Smooth muscle cell (in vitro differentiated cells): Measurements from ENCODE around the gene C11orf21. TPM values are rescaled to one million over a fixed set of nuclear protein-coding genes. Genes with fewer than 3 reads are reported as not detected.

Source experiments
- DNase-seq: peaks from one replicate; lab custom pipeline; 2025; ENCODE audit not compliant: unreplicated experiment; lab: John Stamatoyannopoulos, UW
- H2AFZ ChIP-seq: fragments of 200-600 bp; sonication (generic); 2 replicates; pipeline ENCODE4 v1.6.0; 2016; ENCODE audit warnings: antibody characterized with exemption, low read depth, mild to moderate bottlenecking
- H3F3A ChIP-seq: fragments of 200-600 bp; sonication (generic); 2 replicates; pipeline ENCODE4 v1.6.0; 2017; ENCODE audit warnings: antibody characterized with exemption, low read depth
- H3K27ac ChIP-seq: fragments of 200-600 bp; sonication (generic); 2 replicates; pipeline ENCODE4 v1.5.1; 2016; ENCODE audit warnings: low read depth, mild to moderate bottlenecking
- H3K27me3 ChIP-seq: fragments of 200-600 bp; sonication (generic); 2 replicates; pipeline ENCODE4 v1.6.1; 2016; ENCODE audit warnings: low read depth, mild to moderate bottlenecking
- H3K36me3 ChIP-seq: fragments of 200-600 bp; sonication (generic); 2 replicates; pipeline ENCODE4 v1.5.1; 2016; ENCODE audit warnings: low read depth
- H3K4me1 ChIP-seq: fragments of 200-600 bp; sonication (generic); 2 replicates; pipeline ENCODE4 v1.5.1; 2016; ENCODE audit warnings: low read depth
- H3K4me2 ChIP-seq: fragments of 200-600 bp; sonication (generic); 2 replicates; pipeline ENCODE4 v1.6.0; 2016; ENCODE audit warnings: mild to moderate bottlenecking
- H3K4me3 ChIP-seq: fragments of 200-600 bp; sonication (generic); 2 replicates; pipeline ENCODE4 v1.5.1; 2016; ENCODE audit warnings: mild to moderate bottlenecking
- H3K79me2 ChIP-seq: fragments of 200-600 bp; sonication (generic); 2 replicates; pipeline ENCODE4 v1.6.0; 2016; ENCODE audit warnings: low read depth, mild to moderate bottlenecking
- H3K9ac ChIP-seq: fragments of 200-600 bp; sonication (generic); 2 replicates; pipeline ENCODE4 v1.6.0; 2016; ENCODE audit warnings: low read depth
- H3K9me3 ChIP-seq: fragments of 200-600 bp; sonication (generic); replicated peaks from 2 replicates; pipeline ENCODE4 v1.5.1; 2016; ENCODE audit warnings: low read depth
- H4K20me1 ChIP-seq: fragments of 200-600 bp; sonication (generic); 2 replicates; pipeline ENCODE4 v1.6.0; 2016; ENCODE audit warnings: low read depth
- WGBS: methylation state at CpG from one replicate; pipeline ENCODE4 v1.1.7; 2016; ENCODE audit warnings: low lambda C conversion rate; 5-methylcytosine and 5-hydroxymethylcytosine counted together
- polyA plus RNA-seq: library from polyadenylated mRNA; unstranded; fragments of >200 nt; fragmentation: Nextera tagmentation; extraction: Ambion mirVana; gene quantifications from 2 replicates; pipeline ENCODE4 v1.2.1, GENCODE V29; 2016
- total RNA-seq: library from RNA; depleted of rRNA; stranded (reverse); fragments of >200 nt; gene quantifications from 2 replicates; pipeline ENCODE4 v1.2.3, GENCODE V29; 2014
- TF ChIP-seq, protein P1 (sequence below): fragments of 200-600 bp; sonication (generic); IDR thresholded peaks from 2 replicates; pipeline ENCODE4 v1.5.1; 2017; ENCODE audit warnings: borderline replicate concordance, mild to moderate bottlenecking, antibody characterized with exemption; ENCODE audit not compliant: insufficient read depth, poor library complexity, severe bottlenecking

Gene C11orf21
- total and polyA plus RNA-seq, 2 experiments from 2014 or later, result not detected

DNA sequence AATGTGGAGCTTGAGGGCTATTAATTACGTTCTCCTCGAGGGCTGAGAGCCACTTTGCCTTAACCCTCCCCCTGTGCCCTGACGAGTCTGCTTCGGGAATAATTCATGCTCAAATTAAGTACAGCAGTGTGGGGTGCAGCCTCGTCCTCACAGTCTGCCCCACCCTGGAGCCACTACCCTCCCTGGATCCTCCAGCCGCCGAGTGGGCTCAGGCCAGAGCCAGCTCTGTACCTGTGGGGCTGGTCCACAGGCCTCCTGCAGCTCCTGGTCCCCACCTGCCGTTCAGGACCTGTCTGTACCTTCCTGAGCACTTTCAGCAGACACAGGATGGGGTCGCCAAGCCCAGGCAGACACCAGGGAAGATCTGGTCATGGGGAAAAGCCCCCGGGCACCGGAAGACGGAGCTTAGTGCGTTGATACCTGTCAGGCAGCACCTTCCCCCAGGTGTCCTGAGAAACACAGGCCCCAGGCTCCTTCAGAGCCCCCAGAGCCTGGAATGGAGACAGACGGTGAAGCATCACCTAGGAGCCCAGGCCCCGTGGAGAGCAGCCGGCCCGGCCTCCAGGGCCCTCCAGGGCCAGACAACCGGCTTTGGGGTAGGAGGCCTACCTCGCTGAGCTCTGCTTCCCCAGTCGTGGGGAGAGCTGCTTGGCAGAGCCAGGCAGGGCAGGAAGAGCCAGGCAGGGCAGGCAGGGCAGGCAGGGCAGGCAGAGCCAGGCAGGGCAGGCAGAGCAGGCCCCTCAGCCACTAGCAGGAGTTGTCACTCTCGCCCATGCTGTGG is 9.8 kb upstream of the C11orf21 start:
- Histone ChIP-seq H2AFZ (no peak overlapping the region), H3K27me3 (no peaks in the 10 kb centered on the region), H3F3A (no peaks in the 10 kb centered on the region), H3K4me2 (no peak overlapping the region), H3K4me3 (no peak overlapping the region), H3K27ac (no peak overlapping the region), H4K20me1 (no peaks in the 10 kb centered on the region), H3K9ac (no peak overlapping the region), H3K79me2 (no peaks in the 10 kb centered on the region), H3K4me1 (no peaks in the 10 kb centered on the region), H3K9me3 (no peaks in the 10 kb centered on the region), H3K36me3 (no peaks in the 10 kb centered on the region)
- TF ChIP-seq, protein P1, sequence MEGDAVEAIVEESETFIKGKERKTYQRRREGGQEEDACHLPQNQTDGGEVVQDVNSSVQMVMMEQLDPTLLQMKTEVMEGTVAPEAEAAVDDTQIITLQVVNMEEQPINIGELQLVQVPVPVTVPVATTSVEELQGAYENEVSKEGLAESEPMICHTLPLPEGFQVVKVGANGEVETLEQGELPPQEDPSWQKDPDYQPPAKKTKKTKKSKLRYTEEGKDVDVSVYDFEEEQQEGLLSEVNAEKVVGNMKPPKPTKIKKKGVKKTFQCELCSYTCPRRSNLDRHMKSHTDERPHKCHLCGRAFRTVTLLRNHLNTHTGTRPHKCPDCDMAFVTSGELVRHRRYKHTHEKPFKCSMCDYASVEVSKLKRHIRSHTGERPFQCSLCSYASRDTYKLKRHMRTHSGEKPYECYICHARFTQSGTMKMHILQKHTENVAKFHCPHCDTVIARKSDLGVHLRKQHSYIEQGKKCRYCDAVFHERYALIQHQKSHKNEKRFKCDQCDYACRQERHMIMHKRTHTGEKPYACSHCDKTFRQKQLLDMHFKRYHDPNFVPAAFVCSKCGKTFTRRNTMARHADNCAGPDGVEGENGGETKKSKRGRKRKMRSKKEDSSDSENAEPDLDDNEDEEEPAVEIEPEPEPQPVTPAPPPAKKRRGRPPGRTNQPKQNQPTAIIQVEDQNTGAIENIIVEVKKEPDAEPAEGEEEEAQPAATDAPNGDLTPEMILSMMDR, result no peak
- no peak for DNase-seq
- WGBS, result 85% methylated on average over 19 of the region's 21 CpGs

DNA sequence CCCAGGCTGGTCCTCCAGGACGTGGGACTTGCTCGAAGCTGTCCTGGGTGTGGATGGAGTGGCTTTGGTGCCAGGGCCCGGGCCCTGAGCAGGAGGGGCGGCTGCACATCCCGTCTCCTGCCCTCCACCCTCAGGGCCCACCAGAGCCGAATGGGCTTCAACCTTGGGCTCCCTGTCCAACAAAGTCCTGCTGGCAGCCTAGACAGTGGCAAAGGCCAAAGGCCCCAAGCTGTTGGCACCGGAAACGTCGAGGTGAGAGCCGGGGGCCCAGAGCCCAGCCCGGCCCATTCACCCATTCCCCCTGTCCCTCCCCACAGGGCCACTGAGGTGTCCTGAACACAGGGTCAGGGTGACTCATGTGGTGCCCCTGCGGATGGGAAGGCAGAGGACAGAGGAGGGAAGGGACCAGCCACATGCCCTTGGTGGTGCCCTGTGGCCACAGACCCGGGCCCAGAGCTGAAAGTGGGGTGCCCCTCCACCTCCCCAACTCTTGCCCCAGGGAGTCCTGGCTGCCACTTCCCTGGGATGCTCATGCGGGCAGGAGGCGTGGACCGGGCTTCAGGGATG is 9.2 kb upstream of the C11orf21 start:
- TF ChIP-seq, protein P1, result no peak
- H3F3A ChIP-seq, result no peaks in the 10 kb centered on the region
- H3K27ac ChIP-seq, result no peak overlapping the region
- H3K4me1 ChIP-seq, result peaks cover 5% of the 10 kb centered on the region
- H3K4me2 ChIP-seq, result no peak overlapping the region
- DNase-seq, result no peak
- H2AFZ ChIP-seq, result no peak overlapping the region
- H4K20me1 ChIP-seq, result no peaks in the 10 kb centered on the region
- H3K36me3 ChIP-seq, result no peaks in the 10 kb centered on the region
- H3K9ac ChIP-seq, result no peak overlapping the region
- no peak overlapping the region for H3K4me3 ChIP-seq
- no peaks in the 10 kb centered on the region for H3K27me3 ChIP-seq
- no peaks in the 10 kb centered on the region for H3K79me2 ChIP-seq
- no peaks in the 10 kb centered on the region for H3K9me3 ChIP-seq
- WGBS, result 90% methylated on average over 16 of the region's 16 CpGs

DNA sequence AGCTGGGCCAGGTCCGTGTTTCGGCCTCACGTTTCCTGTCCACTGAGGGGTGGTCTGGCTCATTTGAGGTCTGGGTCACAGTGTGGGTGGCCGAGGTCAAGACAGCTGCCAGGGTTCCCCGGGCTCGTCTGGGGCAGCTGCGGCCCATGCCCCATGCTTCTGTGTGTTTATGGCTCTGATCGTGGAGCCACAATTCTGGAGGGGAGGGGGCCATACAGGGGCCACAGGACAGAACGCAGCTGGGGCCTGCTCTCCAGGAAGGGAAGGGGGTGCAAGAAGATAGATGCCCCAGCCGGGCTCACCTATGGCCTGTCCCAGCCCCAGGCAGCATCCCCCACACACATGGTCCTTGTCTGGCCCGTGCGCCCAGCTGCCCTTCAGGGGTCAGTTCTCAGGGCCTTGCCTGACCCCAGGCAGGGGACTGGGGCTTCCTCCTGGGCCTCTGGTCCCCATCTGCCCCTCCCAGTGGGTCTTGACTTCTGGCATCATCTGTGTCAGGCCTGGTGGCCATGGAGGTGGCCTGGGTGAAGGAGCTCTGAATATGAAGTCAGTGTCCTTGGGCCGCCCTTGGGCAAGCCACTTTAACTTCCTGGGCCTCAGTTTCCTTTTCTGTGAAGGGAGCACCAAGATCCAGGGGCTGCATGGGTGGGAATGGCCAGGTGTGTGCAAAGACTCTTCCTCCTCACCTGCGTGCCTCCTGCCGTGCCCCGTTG is 8.5 kb upstream of the C11orf21 start:
- Histone ChIP-seq H3K9ac (no peak overlapping the region), H3K4me1 (peaks cover 5% of the 10 kb centered on the region), H3K4me2 (no peak overlapping the region), H3K36me3 (no peaks in the 10 kb centered on the region), H4K20me1 (no peaks in the 10 kb centered on the region), H2AFZ (no peak overlapping the region), H3K27ac (no peak overlapping the region), H3K79me2 (no peaks in the 10 kb centered on the region), H3K9me3 (no peaks in the 10 kb centered on the region), H3K4me3 (no peak overlapping the region), H3F3A (no peaks in the 10 kb centered on the region), H3K27me3 (no peaks in the 10 kb centered on the region)
- no peak for DNase-seq
- TF ChIP-seq, protein P1, result no peak
- 85% methylated on average over 16 of the region's 16 CpGs for WGBS
